Measurements from ENCODE around the gene MBNL2. TPM values are rescaled to one million over a fixed set of nuclear protein-coding genes. Genes with fewer than 3 reads are reported as not detected.

The MBNL2 gene
- total and polyA plus RNA-seq, 2 of the 13 experiments (the other 11 are each of a cell fraction or from before 2014, with no cell fraction given): 30.8 to 59.0 TPM

DNA sequence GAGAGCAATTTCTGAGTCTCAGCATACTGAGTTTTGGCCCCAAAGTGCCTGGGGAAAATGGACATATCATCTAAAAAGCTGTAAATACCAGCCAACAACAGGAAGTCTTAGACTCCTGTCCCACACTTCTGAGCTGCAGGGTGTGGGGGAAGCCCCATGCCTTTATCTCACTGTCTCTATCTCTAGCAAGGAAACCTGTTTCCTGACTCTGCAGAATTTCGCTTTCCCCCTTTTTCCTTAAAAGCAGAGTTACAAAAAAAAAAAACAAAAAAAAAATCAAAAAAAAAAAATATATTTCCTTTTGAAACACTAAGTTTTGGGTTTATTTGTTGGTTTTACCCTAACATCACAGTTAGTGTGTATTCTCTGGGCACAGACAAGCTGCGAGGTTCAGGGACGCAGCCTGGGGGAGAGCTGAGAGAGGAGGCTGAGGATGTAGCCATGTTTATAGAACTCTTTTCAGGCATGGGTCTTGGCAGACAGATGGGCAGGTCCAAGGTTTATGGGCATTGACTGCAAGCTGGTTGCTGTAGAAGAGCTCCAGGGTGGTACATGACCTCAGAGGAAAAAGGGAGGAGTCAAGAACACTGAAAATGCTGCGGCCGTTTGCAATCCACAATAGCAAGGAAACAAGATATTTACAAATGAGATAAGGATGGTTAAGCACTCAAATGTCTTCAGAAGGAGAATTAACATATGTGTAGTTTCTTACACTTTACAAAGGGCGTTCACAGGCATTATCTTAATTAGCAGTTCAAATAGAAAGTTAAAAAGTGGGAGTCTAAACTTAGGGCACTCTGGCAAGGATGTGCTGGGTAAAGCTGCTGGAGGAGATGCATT lies 4.9 kb downstream of the MBNL2 start:
- H3K9me3 ChIP-seq (ENCODE audit: low read length): no peaks in the 10 kb centered on the region
- ChIA-PET POLR2A (interaction anchor here (1.0 kb wide), 1 partner anchor 14 kb away, joined by 3 read pairs; no protein-coding TSS in a partner anchor), CTCF (ENCODE audit: low intra/inter-chr PET ratio, low total read pairs) (no interaction called here)
- peak overlapping the region; percentile 97 for H3K4me2 ChIP-seq (ENCODE audit: low read depth, low read length)
- H3K27me3 ChIP-seq (ENCODE audit: control insufficient read depth in 1 of 2, insufficient read depth in 2 of 2, low read length in 2 of 2): no peaks in the 10 kb centered on the region; a peak in 1 of 5 replicates
- FAIRE-seq: no peak
- intact Hi-C loops (cut with micrococcal nuclease; ENCODE audit: unreplicated experiment) (loop anchor here (10.0 kb wide), 1 partner anchor 208 kb away; the partner anchor contains the start of gene RAP2A), in situ Hi-C loops (cut with HindIII; ENCODE audit: extremely low pct_ligation_motif_present, low pct_unique_long_range_greater_than_20kb) (loop anchor here (10.0 kb wide), 1 partner anchor 118 kb away; no protein-coding TSS in a partner anchor)
- no peak for ATAC-seq
- no TSS peak for BruUV-seq (replicated peaks)
- H3K27ac ChIP-seq (ENCODE audit: extremely low read length, insufficient read depth, low read length): peak overlapping the region; percentile 92
- H2AFZ ChIP-seq (ENCODE audit: low read length): no peak overlapping the region
- peak overlapping the region; percentile 86 for H3K9ac ChIP-seq (ENCODE audit: insufficient read depth, low read depth, low read length)
- 79% methylated on average over 6 of the region's 6 CpGs for WGBS (ENCODE audit: low lambda C conversion rate)
- H3K4me1 ChIP-seq (ENCODE audit: insufficient read depth, low read length): peaks cover 60% of the 10 kb centered on the region
- peaks cover 99% of the 10 kb centered on the region for H3K79me2 ChIP-seq (ENCODE audit: insufficient read depth, low read length)
- TF ChIP-seq, protein P1, sequence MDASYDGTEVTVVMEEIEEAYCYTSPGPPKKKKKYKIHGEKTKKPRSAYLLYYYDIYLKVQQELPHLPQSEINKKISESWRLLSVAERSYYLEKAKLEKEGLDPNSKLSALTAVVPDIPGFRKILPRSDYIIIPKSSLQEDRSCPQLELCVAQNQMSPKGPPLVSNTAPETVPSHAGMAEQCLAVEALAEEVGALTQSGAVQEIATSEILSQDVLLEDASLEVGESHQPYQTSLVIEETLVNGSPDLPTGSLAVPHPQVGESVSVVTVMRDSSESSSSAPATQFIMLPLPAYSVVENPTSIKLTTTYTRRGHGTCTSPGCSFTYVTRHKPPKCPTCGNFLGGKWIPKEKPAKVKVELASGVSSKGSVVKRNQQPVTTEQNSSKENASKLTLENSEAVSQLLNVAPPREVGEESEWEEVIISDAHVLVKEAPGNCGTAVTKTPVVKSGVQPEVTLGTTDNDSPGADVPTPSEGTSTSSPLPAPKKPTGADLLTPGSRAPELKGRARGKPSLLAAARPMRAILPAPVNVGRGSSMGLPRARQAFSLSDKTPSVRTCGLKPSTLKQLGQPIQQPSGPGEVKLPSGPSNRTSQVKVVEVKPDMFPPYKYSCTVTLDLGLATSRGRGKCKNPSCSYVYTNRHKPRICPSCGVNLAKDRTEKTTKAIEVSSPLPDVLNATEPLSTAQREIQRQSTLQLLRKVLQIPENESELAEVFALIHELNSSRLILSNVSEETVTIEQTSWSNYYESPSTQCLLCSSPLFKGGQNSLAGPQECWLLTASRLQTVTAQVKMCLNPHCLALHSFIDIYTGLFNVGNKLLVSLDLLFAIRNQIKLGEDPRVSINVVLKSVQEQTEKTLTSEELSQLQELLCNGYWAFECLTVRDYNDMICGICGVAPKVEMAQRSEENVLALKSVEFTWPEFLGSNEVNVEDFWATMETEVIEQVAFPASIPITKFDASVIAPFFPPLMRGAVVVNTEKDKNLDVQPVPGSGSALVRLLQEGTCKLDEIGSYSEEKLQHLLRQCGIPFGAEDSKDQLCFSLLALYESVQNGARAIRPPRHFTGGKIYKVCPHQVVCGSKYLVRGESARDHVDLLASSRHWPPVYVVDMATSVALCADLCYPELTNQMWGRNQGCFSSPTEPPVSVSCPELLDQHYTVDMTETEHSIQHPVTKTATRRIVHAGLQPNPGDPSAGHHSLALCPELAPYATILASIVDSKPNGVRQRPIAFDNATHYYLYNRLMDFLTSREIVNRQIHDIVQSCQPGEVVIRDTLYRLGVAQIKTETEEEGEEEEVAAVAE (CRISPR knock-in tag; IDR thresholded peaks at IDR 0.05; ENCODE audit: borderline replicate concordance): no peak
- no peak for TF ChIP-seq ZMYM2 (CRISPR knock-in tag; IDR thresholded peaks at IDR 0.05)
- TF ChIP-seq CREB1 (IDR thresholded peaks at IDR 0.05): no peak
- TF ChIP-seq CREB1 (CRISPR knock-in tag; IDR thresholded peaks at IDR 0.05): no peak
- no peak for TF ChIP-seq PHF20 (CRISPR knock-in tag; IDR thresholded peaks at IDR 0.05)
- TF ChIP-seq ZNF331 (CRISPR knock-in tag; IDR thresholded peaks at IDR 0.05): no peak
- TF ChIP-seq, protein P2, sequence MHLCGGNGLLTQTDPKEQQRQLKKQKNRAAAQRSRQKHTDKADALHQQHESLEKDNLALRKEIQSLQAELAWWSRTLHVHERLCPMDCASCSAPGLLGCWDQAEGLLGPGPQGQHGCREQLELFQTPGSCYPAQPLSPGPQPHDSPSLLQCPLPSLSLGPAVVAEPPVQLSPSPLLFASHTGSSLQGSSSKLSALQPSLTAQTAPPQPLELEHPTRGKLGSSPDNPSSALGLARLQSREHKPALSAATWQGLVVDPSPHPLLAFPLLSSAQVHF (CRISPR knock-in tag; IDR thresholded peaks at IDR 0.05): no peak
- no peak for TF ChIP-seq ZFP36L2 (CRISPR knock-in tag; IDR thresholded peaks at IDR 0.05)
- TF ChIP-seq ZNF644 (CRISPR knock-in tag; IDR thresholded peaks at IDR 0.05; ENCODE audit: low read depth): no peak
- TF ChIP-seq ETV6 (CRISPR knock-in tag; conservative IDR thresholded peaks at IDR 0.05): no peak
- no peak for TF ChIP-seq ZSCAN30 (CRISPR knock-in tag; IDR thresholded peaks at IDR 0.05)
- H4K20me1 ChIP-seq (ENCODE audit: insufficient read depth, low read length): peaks cover 80% of the 10 kb centered on the region
- H3K36me3 ChIP-seq (replicated peaks in 1 of 2; ENCODE audit: control insufficient read depth in 1 of 2, insufficient read depth in 2 of 2, low read length in 2 of 2): peaks cover 3 to 24% of the 10 kb centered on the region in 2 experiments
- DNase-seq (ENCODE audit: low spot score): no peak
- H3K4me3 ChIP-seq (replicated peaks in 1 of 3; ENCODE audit: insufficient read depth in 1 of 3, low read depth in 2 of 3, low read length in 3 of 3): peak overlapping the region; percentile 78 to 95 (median 82)
